Neural progenitor cell (in vitro differentiated cells): ENCODE data around the gene PIAS3.

ENCODE experiments used
- EZH2 ChIP-seq: fragments of 200-600 bp; sonication (generic); IDR thresholded peaks from 2 replicates; pipeline ENCODE4 v1.6.1; 2017; ENCODE audit warnings: antibody characterized with exemption, mild to moderate bottlenecking, moderate library complexity
- EZH2phosphoT487 ChIP-seq: fragments of 200-600 bp; sonication (generic); IDR thresholded peaks from 2 replicates; pipeline ENCODE4 v1.6.1; 2017; ENCODE audit warnings: antibody characterized with exemption
- TF ChIP-seq, protein P1 (sequence below): fragments of 200-600 bp; sonication (generic); IDR thresholded peaks from 2 replicates; pipeline ENCODE4 v1.5.1; 2017; ENCODE audit warnings: antibody characterized with exemption, mild to moderate bottlenecking

DNA sequence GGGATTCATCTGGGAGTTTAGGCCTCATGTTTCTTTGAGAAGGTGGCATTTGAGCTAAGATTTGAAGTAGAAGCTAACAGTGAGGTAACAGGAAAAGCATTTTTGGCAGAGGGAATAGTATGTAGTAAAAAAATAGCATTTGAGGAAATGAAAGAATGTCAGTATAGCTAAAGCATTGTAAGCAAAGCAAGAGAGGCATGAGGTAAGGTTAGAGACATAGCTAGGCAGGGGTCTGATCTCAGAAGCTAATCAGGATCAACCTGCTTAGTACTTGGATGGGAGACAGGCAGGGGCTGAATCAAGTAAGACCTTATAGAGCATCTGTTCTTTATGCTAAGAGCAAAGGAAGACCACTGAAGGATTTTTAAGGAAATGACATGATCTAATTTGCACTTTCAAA lies 30.9 kb downstream of the PIAS3 start:
- TF ChIP-seq EZH2 (no peak), EZH2phosphoT487 (no peak)
- TF ChIP-seq, protein P1, sequence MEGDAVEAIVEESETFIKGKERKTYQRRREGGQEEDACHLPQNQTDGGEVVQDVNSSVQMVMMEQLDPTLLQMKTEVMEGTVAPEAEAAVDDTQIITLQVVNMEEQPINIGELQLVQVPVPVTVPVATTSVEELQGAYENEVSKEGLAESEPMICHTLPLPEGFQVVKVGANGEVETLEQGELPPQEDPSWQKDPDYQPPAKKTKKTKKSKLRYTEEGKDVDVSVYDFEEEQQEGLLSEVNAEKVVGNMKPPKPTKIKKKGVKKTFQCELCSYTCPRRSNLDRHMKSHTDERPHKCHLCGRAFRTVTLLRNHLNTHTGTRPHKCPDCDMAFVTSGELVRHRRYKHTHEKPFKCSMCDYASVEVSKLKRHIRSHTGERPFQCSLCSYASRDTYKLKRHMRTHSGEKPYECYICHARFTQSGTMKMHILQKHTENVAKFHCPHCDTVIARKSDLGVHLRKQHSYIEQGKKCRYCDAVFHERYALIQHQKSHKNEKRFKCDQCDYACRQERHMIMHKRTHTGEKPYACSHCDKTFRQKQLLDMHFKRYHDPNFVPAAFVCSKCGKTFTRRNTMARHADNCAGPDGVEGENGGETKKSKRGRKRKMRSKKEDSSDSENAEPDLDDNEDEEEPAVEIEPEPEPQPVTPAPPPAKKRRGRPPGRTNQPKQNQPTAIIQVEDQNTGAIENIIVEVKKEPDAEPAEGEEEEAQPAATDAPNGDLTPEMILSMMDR = no peak
